HCT116 (cell line): ENCODE measurements around the gene CD59. TPM values are rescaled to one million over a fixed set of nuclear protein-coding genes. Genes with fewer than 3 reads are reported as not detected.

Experiments used
- ATAC-seq: fragments of 200-7000 bp; cut with Tn5 transposase; 2 replicates; pipeline ENCODE4 v1.9.1; 2020; ENCODE audit warnings: mild to moderate bottlenecking, moderate library complexity
- BruUV-seq: library from RNA; stranded (reverse); fragments of 400-500 nt; replicated peaks from 2 replicates; lab custom pipeline; 2021; lab: Mats Ljungman, UMichigan
- CTCF ChIA-PET: fragments of 300-600 bp; sonication (Branson Sonifier 250); formaldehyde crosslinking; loops from one replicate; lab custom pipeline; 2021; ENCODE audit warnings: antibody characterized with exemption; lab: Charles Lee
- POLR2A ChIA-PET: fragments of 300-600, 350-600 bp; sonication (Branson Sonifier 250); formaldehyde crosslinking; loops from one replicate; lab custom pipeline; 2021; ENCODE audit warnings: antibody characterized with exemption; lab: Charles Lee
- RAD21 ChIA-PET, 2 experiments: fragments of 300-600 bp; sonication (Branson Sonifier 250); formaldehyde crosslinking; loops; one replicate each; lab custom pipeline; 2023; ENCODE audit warnings: low total read pairs in 2 of 2; ENCODE audit not compliant: uncharacterized antibody in 2 of 2, unreplicated experiment in 2 of 2, low non-redundant PET in 1 of 2; lab: Charles Lee
- DNase-seq: peaks from one replicate; pipeline ENCODE4 v3.0.0-alpha.2; 2010; ENCODE audit warnings: low read depth, low spot score
- H2AFZ ChIP-seq: fragments of 200-600 bp; shearing (Covaris generic), sonication (generic); 2 replicates; pipeline ENCODE4 v1.6.1; 2017; ENCODE audit warnings: low read depth, mixed run types, mixed read lengths, antibody characterized with exemption, low read length; ENCODE audit not compliant: poor library complexity, severe bottlenecking
- H3K27ac ChIP-seq: 2 replicates; pipeline ENCODE4 v1.5.1; 2012; ENCODE audit warnings: low read depth, low read length
- H3K27me3 ChIP-seq: fragments of 200-600 bp; sonication (generic); 2 replicates; pipeline ENCODE4 v1.6.1; 2016; ENCODE audit warnings: mixed run types, low read length, mixed read lengths; ENCODE audit not compliant: insufficient read depth
- H3K36me3 ChIP-seq, 2 experiments: fragments of 200-500 bp in 1 of 2; fragments of 200-600 bp in 1 of 2; sonication (Bioruptor generic) in 1 of 2; sonication (generic) in 1 of 2; 2 replicates each; pipeline versions ENCODE4 v1.5.1 to v1.6.1; 2014 to 2016; ENCODE audit warnings: low read length in 2 of 2, inconsistent platforms in 1 of 2, mixed read lengths in 1 of 2, mixed run types in 1 of 2; ENCODE audit not compliant: insufficient read depth in 2 of 2, control insufficient read depth in 1 of 2
- H3K4me1 ChIP-seq, 2 experiments: fragments of 200-600 bp in 1 of 2; sonication (generic) in 1 of 2; 2 replicates each; pipeline versions ENCODE4 v1.5.1 to v1.6.1; 2012 to 2017; ENCODE audit warnings: low read length in 2 of 2, inconsistent platforms in 1 of 2, mild to moderate bottlenecking in 1 of 2, mixed read lengths in 1 of 2, mixed run types in 1 of 2, moderate library complexity in 1 of 2; ENCODE audit not compliant: insufficient read depth in 2 of 2, control insufficient read depth in 1 of 2
- H3K4me2 ChIP-seq: fragments of 200-600 bp; sonication (generic); 2 replicates; pipeline ENCODE4 v1.6.1; 2017; ENCODE audit warnings: mixed run types, low read length, mixed read lengths
- H3K4me3 ChIP-seq, 2 experiments: fragments of 200-600 bp in 1 of 2; sonication (generic) in 1 of 2; replicated peaks in 1 of 2; 2 replicates each; pipeline ENCODE4 v1.5.1; 2011 to 2016; ENCODE audit warnings: low read length in 2 of 2, control low read depth in 1 of 2, low read depth in 1 of 2, mild to moderate bottlenecking in 1 of 2, mixed read lengths in 1 of 2, mixed run types in 1 of 2
- H3K79me2 ChIP-seq: fragments of 200-600 bp; sonication (generic); 2 replicates; pipeline ENCODE4 v1.6.1; 2017; ENCODE audit warnings: mild to moderate bottlenecking, mixed run types, low read length, moderate library complexity, mixed read lengths; ENCODE audit not compliant: insufficient read depth
- H3K9ac ChIP-seq: fragments of 200-600 bp; sonication (generic); 2 replicates; pipeline ENCODE4 v1.6.1; 2016; ENCODE audit warnings: low read length, mixed read lengths
- H3K9me2 ChIP-seq: fragments of 200-600 bp; sonication (generic), shearing (Covaris generic); 2 replicates; pipeline ENCODE4 v1.6.1; 2017; ENCODE audit warnings: mixed run types, mild to moderate bottlenecking, moderate library complexity; ENCODE audit not compliant: insufficient read depth
- H3K9me3 ChIP-seq, 2 experiments: fragments of 200-500 bp in 1 of 2; fragments of 200-600 bp in 1 of 2; sonication (Bioruptor generic) in 1 of 2; sonication (generic) in 1 of 2; 2 replicates each; pipeline ENCODE4 v1.6.1; 2014 to 2017; ENCODE audit warnings: low read length in 2 of 2, mixed read lengths in 2 of 2, inconsistent platforms in 1 of 2, low read depth in 1 of 2, mild to moderate bottlenecking in 1 of 2, mixed run types in 1 of 2, moderate library complexity in 1 of 2; ENCODE audit not compliant: control insufficient read depth in 1 of 2, insufficient read depth in 1 of 2
- H4K20me1 ChIP-seq: fragments of 200-600 bp; sonication (generic), shearing (Covaris generic); 2 replicates; pipeline ENCODE4 v1.6.1; 2017; ENCODE audit warnings: mixed run types, mild to moderate bottlenecking, moderate library complexity; ENCODE audit not compliant: insufficient read depth
- CBX3 ChIP-seq: IDR thresholded peaks from 2 replicates; pipeline ENCODE4 v1.6.1; 2012; ENCODE audit warnings: low read depth
- CEBPB ChIP-seq: IDR thresholded peaks from 2 replicates; pipeline ENCODE4 v1.6.1; 2012; ENCODE audit warnings: low read depth
- ELF1 ChIP-seq: IDR thresholded peaks from 2 replicates; pipeline ENCODE4 v1.6.1; 2012; ENCODE audit warnings: low read depth, borderline replicate concordance
- EZH2 ChIP-seq: fragments of 200-600 bp; sonication (generic); IDR thresholded peaks from 2 replicates; pipeline ENCODE4 v1.6.1; 2017; ENCODE audit warnings: antibody characterized with exemption, mixed run types
- EZH2phosphoT487 ChIP-seq: fragments of 200-600 bp; IDR thresholded peaks from 2 replicates; pipeline ENCODE4 v1.6.1; 2018; ENCODE audit warnings: antibody characterized with exemption, borderline replicate concordance
- JUND ChIP-seq: IDR thresholded peaks from 2 replicates; pipeline ENCODE4 v1.6.1; 2012
- POLR2A ChIP-seq: IDR thresholded peaks from 2 replicates; pipeline ENCODE4 v1.7.0; 2011; ENCODE audit warnings: borderline replicate concordance; ENCODE audit not compliant: insufficient read depth, insufficient read length; ENCODE audit errors: extremely low read depth
- POLR2AphosphoS5 ChIP-seq: IDR thresholded peaks from 2 replicates; pipeline ENCODE4 v1.6.1; 2011; ENCODE audit warnings: mild to moderate bottlenecking, low read depth, low read length, moderate library complexity
- SIN3A ChIP-seq: IDR thresholded peaks from 2 replicates; pipeline ENCODE4 v1.6.1; 2012; ENCODE audit warnings: low read depth
- SP1 ChIP-seq: IDR thresholded peaks from 2 replicates; pipeline ENCODE4 v1.6.1; 2012; ENCODE audit warnings: low read depth
- YY1 ChIP-seq: IDR thresholded peaks from 2 replicates; pipeline ENCODE4 v1.6.1; 2011; ENCODE audit warnings: low read length, low read depth, moderate library complexity, mild to moderate bottlenecking; ENCODE audit not compliant: insufficient replicate concordance; ENCODE audit errors: extremely low read depth
- ZFX ChIP-seq: fragments of 450-650 bp; IDR thresholded peaks from 2 replicates; pipeline ENCODE4 v1.6.1; 2017
- ZNF274 ChIP-seq: fragments of 200-500 bp; sonication (Bioruptor generic); IDR thresholded peaks from 2 replicates; pipeline ENCODE4 v1.6.1; 2014; ENCODE audit warnings: mild to moderate bottlenecking, low read depth, low read length, inconsistent platforms
- intact Hi-C: fragments of 100-400 bp; cut with micrococcal nuclease; formaldehyde crosslinking; loops from 2 replicates; pipeline ENCODE4 v1.10.0; 2022
- total RNA-seq: library from RNA; stranded (reverse); gene quantifications from one replicate; pipeline ENCODE4 v1.2.1, GENCODE V29; 2021; ENCODE audit not compliant: unreplicated experiment
- TF ChIP-seq, protein P1 (sequence below): IDR thresholded peaks from 2 replicates; pipeline ENCODE4 v1.6.1; 2012
- TF ChIP-seq, protein P2 (sequence below), 3 experiments: fragments of 200-600 bp in 1 of 3; sonication (generic) in 1 of 3; IDR thresholded peaks in 2 of 3; conservative IDR thresholded peaks in 1 of 3; 2 replicates each; pipeline ENCODE4 v1.5.1; 2012 to 2017; ENCODE audit warnings: low read depth in 2 of 3, low read length in 2 of 3, antibody characterized with exemption in 1 of 3, borderline replicate concordance in 1 of 3, control low read depth in 1 of 3, mild to moderate bottlenecking in 1 of 3, mixed read lengths in 1 of 3, mixed run types in 1 of 3, moderate library complexity in 1 of 3; ENCODE audit not compliant: insufficient read depth in 1 of 3
- TF ChIP-seq, protein P3 (sequence below): IDR thresholded peaks from 2 replicates; pipeline ENCODE4 v1.6.1; 2011; ENCODE audit warnings: mild to moderate bottlenecking, low read length, moderate library complexity; ENCODE audit not compliant: insufficient replicate concordance; ENCODE audit errors: extremely low read depth

The CD59 gene
- total RNA-seq, 1 experiment from 2014 or later: 122 TPM

DNA sequence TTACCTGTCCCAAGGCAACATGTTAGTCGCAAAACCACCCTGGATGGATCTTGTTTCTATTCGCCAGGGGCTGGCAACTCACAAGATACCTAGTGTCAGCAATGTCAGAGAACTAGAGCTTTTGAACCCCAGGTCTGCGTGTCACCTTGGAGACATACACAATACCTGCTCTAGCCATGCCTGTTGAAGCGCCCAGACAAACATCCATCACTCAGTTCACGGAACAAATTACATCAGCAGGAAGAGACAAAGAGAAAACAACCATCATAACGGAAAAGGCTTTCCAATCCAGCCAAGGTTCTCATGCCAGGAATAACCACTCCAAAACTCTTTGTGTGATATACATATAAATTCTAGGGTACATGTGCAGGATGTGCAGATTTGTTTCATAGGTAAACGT is 2.2 kb downstream of the CD59 start:
- Histone ChIP-seq H3K9me3 (no peaks in the 10 kb centered on the region), H3K27me3 (no peaks in the 10 kb centered on the region), H3K4me1 (peaks cover 13 to 28% of the 10 kb centered on the region in 2 experiments), H3K27ac (no peak overlapping the region), H3K4me3 (no peak overlapping the region), H3K9ac (no peak overlapping the region), H4K20me1 (no peaks in the 10 kb centered on the region), H3K79me2 (peaks cover 69% of the 10 kb centered on the region), H3K9me2 (no peaks in the 10 kb centered on the region), H2AFZ (no peak overlapping the region), H3K36me3 (peaks cover 0 to 10% of the 10 kb centered on the region in 2 experiments; a peak in 1 of 4 replicates), H3K4me2 (no peak overlapping the region; the same call in 1 of the 2 replicates)
- DNase-seq (no peak), ATAC-seq (no peak)
- ChIA-PET CTCF (no interaction called here), POLR2A (interaction anchor here (1.4 kb wide), 1 partner anchor 10 kb away, joined by 3 read pairs; no protein-coding TSS in a partner anchor), RAD21 (no interaction called here)
- no TSS peak for BruUV-seq
- intact Hi-C loops: no loop called here
- no peak for TF ChIP-seq POLR2AphosphoS5
- TF ChIP-seq ZFX: no peak
- TF ChIP-seq JUND: no peak
- TF ChIP-seq ELF1: no peak
- TF ChIP-seq SP1: no peak
- TF ChIP-seq EZH2: no peak

DNA sequence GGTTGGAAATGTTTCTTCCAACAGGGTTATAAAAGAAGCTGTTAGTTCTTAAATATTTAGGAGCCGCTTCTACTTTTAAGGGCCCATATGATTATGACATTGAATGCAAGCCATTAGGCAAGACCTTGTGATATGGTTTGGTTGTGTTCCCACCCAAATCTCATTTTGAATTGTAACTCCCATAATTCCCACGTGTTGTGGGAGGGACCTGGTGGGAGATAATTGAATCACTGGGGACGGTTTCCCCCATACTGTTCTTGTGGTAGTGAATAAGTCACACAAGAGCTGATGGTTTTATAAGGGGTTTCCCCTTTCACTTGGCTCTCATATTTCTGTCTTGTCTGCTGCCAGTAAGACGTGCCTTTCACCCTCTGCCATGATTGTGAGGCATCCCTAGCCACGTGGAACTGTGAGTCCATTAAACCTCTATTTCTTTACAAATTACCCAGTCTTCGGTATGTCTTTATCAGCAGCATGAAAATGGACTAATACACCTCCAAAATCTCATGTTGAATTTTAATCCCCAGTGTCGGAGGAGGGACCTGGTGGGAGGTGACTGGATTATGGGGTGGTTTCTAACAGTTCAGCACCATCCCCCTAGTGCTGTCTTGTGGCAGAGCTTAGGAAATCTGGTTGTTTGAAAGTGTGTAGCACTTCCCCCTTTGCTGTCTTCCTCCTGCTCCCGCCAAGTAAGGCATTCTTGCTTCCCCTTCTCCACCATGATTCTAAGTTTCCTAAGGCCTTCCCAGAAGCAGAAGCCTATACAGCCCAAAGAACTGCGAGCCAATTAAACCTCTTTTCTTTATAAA is 4.3 kb downstream of the CD59 start:
- ATAC-seq: no peak
- no peak for DNase-seq
- Histone ChIP-seq H3K9me2 (no peaks in the 10 kb centered on the region), H3K36me3 (peaks cover 0 to 10% of the 10 kb centered on the region in 2 experiments; a peak in 1 of 4 replicates), H3K9ac (no peak overlapping the region), H4K20me1 (no peaks in the 10 kb centered on the region), H3K27me3 (no peaks in the 10 kb centered on the region), H3K27ac (no peak overlapping the region), H3K4me1 (peaks cover 9 to 19% of the 10 kb centered on the region in 2 experiments), H3K79me2 (peaks cover 76% of the 10 kb centered on the region), H3K9me3 (no peaks in the 10 kb centered on the region), H3K4me2 (no peak overlapping the region), H2AFZ (no peak overlapping the region), H3K4me3 (no peak overlapping the region)
- intact Hi-C loops: no loop called here
- ChIA-PET POLR2A (no interaction called here), RAD21 (no interaction called here), CTCF (no interaction called here)
- no TSS peak for BruUV-seq
- TF ChIP-seq POLR2AphosphoS5 (no peak), ZNF274 (no peak), SP1 (no peak), CEBPB (no peak), CBX3 (no peak), EZH2phosphoT487 (no peak), POLR2A (no peak), YY1 (no peak), ELF1 (no peak), SIN3A (no peak)
- TF ChIP-seq, protein P1, sequence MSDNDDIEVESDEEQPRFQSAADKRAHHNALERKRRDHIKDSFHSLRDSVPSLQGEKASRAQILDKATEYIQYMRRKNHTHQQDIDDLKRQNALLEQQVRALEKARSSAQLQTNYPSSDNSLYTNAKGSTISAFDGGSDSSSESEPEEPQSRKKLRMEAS: no peak
- TF ChIP-seq, protein P2, sequence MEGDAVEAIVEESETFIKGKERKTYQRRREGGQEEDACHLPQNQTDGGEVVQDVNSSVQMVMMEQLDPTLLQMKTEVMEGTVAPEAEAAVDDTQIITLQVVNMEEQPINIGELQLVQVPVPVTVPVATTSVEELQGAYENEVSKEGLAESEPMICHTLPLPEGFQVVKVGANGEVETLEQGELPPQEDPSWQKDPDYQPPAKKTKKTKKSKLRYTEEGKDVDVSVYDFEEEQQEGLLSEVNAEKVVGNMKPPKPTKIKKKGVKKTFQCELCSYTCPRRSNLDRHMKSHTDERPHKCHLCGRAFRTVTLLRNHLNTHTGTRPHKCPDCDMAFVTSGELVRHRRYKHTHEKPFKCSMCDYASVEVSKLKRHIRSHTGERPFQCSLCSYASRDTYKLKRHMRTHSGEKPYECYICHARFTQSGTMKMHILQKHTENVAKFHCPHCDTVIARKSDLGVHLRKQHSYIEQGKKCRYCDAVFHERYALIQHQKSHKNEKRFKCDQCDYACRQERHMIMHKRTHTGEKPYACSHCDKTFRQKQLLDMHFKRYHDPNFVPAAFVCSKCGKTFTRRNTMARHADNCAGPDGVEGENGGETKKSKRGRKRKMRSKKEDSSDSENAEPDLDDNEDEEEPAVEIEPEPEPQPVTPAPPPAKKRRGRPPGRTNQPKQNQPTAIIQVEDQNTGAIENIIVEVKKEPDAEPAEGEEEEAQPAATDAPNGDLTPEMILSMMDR (IDR thresholded peaks at IDR 0.05 in 2 of 3, conservative IDR thresholded peaks at IDR 0.05 in 1 of 3; ENCODE audit: borderline replicate concordance in 1 of 3, insufficient read depth in 1 of 3, low read depth in 2 of 3, low read length in 2 of 3): no peak
- TF ChIP-seq, protein P3, sequence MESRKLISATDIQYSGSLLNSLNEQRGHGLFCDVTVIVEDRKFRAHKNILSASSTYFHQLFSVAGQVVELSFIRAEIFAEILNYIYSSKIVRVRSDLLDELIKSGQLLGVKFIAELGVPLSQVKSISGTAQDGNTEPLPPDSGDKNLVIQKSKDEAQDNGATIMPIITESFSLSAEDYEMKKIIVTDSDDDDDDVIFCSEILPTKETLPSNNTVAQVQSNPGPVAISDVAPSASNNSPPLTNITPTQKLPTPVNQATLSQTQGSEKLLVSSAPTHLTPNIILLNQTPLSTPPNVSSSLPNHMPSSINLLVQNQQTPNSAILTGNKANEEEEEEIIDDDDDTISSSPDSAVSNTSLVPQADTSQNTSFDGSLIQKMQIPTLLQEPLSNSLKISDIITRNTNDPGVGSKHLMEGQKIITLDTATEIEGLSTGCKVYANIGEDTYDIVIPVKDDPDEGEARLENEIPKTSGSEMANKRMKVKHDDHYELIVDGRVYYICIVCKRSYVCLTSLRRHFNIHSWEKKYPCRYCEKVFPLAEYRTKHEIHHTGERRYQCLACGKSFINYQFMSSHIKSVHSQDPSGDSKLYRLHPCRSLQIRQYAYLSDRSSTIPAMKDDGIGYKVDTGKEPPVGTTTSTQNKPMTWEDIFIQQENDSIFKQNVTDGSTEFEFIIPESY: no peak
